Left renal pelvis (tissue), 4 donors: Measurements from ENCODE around the gene ARL16. TPM values are rescaled to one million over a fixed set of nuclear protein-coding genes. Genes with fewer than 3 reads are reported as not detected.

Experiments
- DNase-seq, 4 donors: peaks; one replicate each; pipeline ENCODE4 v3.0.0-alpha.2; 2013; ENCODE audit warnings: low read depth in 4 of 4, low spot score in 3 of 4
- polyA plus RNA-seq, 4 donors: library from polyadenylated mRNA; unstranded; fragments of 120-200 nt; gene quantifications; one replicate each; pipeline ENCODE4 v1.2.1, GENCODE V29; 2013; ENCODE audit not compliant: insufficient read length in 4 of 4

ARL16 gene
- polyA plus RNA-seq, 4 donors, result 34.7 to 52.6 (median 43.6) TPM

DNA sequence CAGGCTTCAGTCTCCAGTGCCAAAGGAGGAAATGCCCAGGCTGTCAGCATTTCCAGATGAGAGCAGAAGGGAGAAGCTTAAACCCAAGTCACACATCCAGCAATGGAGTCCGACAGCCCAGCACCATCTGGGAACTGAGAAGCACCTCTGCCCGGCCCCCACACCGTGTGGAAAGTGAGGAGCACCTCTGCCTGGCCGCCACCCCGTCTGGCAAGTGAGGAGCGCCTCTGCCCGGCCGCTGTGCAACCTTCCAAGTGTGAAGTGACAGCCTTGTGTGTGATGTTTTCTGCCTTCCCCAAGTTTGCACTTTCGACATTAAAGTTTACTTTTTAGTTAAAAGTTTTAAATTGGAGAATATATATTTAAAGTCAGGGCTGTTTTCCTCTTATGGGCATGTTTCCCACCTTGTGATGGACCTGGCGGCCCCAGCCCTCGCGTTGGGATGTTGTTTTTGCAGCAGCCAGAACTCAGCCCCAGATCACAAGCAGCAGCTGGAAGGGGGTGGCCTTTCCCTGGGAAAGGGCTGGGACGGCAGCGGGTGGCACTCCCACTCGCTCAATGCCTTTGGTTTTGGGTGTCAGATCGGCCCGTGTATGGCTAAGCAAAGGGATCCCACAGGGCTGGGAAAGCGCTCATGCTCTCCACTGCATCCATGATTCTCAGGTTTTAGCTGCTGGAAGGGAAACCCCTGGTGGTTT, 9.9 kb downstream of the ARL16 start:
- no peak for DNase-seq

DNA sequence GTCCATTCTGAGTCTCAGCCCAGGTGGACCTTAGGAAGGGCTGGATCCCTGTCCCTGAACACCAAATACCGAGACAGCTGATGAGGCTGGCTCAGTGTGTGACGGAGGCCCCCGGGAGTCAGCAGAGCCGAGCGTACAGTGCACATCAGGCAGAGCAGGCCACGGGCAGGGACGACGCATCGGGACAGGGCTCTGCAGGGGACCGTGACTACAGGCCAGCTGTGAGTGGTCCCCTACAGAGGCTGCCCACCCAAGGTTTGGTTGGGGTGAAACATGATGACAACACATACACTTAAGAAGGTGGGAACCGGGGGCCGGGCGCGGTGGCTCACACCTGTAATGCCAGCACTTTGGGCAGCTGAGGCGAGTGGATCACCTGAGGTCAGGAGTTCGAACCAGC, 10.6 kb downstream of the ARL16 start:
- DNase-seq, result no peak

DNA sequence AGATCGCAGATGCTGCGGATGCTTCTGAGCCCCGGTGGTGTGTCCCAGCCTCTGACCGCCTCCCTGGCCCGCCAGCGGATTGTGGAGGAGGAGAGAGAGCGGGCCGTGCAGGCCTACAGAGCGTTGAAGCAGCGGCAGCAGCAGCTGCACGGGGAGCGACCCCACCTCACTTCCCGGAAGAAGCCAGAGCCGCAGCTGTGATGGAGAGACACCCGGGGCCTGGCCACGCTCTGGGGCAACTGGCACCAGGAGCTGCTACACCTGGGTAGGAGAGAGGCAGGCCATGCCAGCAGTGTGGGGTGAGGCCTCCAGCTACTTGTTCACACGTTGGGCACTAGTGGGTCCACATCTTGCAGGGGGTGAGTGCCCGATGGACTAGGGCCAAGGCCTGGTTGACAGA, 11.1 kb downstream of the ARL16 start:
- DNase-seq, result no peak

DNA sequence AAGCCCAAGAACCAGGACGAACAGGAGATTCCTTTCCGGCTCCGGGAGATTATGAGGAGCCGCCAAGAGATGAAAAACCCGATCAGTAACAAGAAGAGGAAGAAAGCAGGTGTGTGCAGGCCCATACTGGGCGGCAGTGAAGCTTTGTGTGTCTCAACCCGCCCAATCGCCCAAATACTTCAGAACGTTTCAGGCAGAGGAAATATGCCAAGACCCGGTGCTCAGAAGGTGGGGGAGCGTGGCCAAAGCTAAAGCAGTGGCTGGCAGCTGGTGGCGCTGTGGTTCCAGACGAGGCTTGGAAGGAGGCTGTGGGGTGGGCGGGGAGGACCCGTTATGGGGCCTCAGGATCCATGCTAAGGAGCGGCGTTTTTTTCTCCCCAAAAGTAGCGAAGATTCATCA, 15.8 kb downstream of the ARL16 start:
- no peak for DNase-seq

DNA sequence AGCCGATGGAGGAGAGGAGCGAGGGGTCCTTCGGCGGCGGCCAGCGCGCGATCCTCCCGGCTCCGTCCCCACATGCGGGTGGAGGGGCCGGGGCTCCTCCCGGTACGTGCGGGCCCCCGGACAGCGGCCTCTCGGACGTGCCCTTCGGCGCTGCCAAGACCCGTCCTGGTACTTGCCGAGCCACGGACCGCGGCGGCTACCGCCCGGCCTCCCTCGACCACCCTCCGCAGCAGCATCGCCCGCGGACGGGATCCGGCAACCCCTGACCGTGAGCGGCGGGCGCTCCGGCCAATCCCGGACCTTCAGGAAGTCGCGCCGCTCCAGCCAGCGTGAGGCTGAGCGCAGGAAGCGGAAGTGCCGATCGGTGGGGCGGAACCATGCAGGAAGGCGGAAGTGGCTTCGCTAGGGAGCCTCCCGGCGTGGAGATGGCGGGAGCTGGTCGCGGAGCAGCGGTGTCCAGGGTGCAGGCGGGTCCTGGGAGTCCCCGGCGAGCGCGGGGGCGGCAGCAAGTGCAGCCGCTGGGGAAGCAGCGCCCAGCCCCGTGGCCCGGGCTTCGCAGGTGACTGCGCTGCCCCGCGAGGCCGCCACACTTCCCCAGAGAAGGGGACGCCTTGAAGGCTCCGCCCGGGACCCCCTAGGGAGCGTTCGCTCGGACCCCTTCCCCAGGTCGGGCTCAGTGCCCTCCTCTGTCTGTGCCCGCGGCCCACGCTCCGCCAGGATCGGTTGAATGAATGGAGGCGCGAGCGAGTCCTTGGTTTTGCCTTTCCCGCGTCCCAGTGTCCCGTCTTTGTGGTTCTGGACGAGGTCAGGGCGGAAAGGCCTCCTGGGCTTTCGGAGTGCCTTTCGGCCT, 17.0 kb downstream of the ARL16 start, which contains the start of the genes CCDC137 and OXLD1:
CCDC137 (plus strand) TSS at position 396 of the 850 bp plus-strand sequence; CDS start at position 426, 30 bp downstream.
OXLD1 (minus strand) TSS at position 264 of the 850 bp plus-strand sequence; CDS start at position 236, 28 bp downstream.
- DNase-seq, result peak; percentile 83 to 93 (median 86)

DNA sequence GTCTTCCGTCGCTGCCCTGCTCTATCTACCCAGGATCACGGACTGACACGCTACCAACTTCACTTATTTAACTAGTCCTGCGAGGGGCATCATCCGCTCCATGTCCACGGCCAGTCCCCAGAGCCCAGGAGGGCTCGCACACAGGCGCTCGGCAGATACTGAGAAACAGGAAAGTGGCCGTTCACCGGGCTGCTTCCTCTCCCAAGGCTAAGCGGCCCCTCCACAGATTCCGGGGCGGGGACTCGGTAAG, 17.6 kb downstream of the ARL16 start:
- DNase-seq, result no peak

DNA sequence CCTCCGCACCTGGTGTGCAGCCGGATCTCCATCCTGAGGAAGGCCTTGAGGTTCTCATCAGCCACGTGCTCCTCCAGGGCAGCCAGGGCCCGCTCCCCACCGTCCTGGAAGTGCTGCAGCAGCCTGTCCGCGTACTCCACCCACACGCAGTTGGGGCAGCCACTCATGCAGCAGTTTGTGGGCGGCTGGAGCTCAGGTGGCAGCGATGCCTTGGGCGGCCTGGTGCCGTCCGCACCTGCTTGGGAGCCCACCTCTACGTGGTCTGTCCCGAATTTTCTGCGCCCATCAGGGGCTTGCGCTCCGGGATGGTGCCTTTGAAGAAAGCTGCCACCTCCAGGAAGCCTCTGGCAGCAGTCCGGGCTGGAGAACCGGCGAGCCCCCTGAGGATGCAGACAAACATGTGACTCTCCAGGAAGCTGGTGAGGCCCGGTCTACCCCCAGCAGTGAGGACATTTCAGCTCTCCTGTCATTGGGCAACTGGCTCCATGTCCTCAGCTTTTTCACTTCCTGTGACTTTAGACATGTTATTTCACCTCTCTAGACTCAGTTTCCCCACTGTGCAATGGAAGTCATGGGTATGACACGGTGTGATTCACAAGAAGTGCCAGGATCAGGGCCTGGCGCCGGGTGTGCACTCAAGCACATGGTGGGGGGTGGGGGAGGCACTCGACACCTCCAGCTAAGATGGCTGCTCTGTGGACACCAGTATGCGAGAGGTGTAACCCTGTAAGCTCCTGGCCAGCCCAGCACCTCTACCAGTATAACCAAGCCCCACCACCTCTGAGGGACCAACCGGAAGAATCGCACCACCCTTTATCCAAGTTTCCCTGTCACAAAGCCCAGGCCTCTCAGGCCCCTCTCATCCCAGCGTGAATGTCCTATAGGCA, 18.1 kb downstream of the ARL16 start:
- no peak for DNase-seq

DNA sequence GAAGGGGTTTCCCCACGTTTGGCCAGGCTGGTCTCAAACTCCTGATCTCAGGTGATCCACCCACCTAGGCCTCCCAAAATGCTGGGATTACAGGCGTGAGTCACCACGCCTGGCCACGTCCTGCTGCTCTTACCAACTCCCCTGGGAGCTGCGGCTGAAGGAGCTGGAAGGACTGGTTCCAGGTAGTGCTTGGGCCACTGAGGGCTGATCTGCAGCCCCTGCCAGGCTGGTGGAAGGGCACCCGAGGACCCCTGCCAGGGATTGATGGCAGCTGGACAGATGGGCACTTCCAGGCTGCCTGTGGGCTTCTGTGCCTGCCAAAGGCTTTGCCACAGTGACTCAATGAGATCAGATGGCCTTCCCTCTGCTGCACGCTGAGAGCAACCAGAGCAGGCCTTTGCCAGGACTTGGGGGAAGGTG, 19.5 kb downstream of the ARL16 start:
- DNase-seq, result no peak

DNA sequence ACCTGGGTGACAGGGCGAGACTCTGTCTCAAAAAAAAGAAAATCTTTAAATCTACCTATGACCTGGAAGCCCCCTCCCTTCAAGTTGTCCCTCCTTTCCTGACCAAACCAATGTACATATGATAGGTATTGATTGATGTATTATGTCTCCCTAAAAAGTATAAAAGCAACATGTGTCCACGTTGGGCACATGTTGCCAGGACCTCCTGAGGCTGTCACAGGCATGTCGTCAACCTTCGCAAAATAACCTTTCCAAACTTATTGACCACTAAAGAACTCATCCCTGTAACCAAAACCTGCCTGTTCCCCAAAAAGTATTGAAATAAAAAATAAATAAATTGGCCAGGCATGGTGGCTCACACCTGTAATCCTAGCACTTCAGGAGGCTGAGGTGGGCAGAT, 21.6 kb downstream of the ARL16 start:
- no peak for DNase-seq

DNA sequence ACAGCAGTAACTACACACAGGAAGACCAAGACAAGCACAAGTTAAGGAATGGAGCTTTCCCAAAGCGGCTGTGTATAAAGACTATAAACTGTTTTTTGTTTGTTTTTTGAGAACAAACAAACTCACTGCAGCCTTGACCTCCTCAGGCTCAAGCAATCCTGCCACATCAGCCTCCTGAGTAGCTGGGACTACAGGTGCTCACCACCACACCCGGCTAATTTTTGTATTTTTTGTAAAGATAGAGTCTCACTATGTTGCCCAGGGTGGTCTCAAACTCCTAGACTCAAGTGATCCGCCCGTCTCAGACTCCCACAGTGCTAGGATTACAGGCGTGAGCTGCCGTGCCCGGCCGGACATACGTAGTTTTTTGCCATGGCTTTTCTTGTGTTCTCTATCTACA, 23.2 kb downstream of the ARL16 start:
- DNase-seq, result no peak

DNA sequence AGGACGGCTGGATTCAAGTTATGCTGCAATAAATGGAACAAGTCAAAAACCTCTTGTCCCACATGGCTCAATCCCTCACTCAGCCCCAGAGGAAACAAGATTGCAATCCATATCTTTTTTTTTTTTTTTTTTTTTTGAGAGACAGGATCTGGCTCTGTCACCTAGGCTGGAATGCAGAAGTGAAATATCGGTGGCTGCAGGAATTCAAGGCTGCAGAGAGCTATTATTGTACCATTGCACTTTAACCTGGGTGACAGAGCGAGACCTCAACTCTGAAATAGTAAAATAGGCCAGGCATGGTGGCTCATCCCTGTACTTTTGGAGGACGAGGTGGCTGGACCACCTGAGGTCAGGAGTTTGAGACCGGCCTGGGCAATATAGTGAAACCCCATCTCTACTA, 24.6 kb downstream of the ARL16 start:
- no peak for DNase-seq

DNA sequence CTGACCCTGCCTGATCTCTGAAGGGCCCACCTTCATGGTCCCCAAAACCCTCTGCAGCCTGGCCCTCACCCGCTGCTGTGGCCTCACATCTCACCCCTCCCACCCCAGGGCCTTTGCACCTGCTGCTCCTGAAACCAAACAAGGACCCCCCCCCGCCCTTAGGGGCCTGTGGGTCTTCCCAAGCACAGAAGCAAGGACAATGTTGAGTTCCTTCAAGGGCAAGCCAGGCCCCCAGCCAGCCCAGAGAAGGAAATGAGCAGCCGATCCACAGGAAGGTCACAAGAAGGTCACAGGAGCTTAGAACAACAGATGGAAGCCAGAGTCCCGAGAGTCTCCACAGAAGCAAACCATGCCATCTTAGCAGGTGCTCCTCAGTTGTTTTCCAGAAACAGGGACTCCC, 26.8 kb downstream of the ARL16 start:
- DNase-seq, result no peak

DNA sequence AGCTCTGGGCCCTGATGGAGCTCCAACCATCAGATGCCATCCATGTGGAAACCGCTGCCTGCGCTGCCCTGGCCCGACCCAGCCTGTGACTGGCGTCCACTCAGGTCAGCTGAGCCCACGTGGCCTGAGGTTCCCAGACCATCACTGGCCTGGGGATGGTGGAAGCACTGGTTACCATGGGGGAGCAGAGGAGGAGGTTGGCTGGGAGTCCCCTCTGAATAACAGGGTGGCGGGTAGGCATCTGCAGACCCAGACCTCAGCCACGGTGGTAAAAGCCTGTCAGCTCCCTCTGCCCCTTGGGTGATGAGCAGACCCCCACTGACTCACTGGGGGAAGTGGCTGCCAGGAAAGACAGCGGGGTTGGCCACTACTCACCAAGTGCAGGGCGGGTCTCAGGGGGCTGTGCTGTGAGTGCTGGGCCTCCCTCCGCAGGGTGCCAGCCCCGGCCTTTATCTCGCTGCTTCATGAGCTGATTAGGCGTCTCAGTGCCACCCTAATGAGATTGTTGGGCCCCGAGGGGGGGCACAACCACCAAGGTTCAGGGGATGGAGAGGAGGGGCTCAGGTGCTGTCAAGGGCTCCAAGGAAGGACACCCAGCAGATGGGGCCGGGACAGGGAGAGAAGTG, 27.4 kb downstream of the ARL16 start, which contains the start of gene PDE6G:
PDE6G (minus strand) TSS at position 425 of the 626 bp plus-strand sequence. CDS start 3,237 bp downstream, outside the sequence.
- DNase-seq, result no peak

DNA sequence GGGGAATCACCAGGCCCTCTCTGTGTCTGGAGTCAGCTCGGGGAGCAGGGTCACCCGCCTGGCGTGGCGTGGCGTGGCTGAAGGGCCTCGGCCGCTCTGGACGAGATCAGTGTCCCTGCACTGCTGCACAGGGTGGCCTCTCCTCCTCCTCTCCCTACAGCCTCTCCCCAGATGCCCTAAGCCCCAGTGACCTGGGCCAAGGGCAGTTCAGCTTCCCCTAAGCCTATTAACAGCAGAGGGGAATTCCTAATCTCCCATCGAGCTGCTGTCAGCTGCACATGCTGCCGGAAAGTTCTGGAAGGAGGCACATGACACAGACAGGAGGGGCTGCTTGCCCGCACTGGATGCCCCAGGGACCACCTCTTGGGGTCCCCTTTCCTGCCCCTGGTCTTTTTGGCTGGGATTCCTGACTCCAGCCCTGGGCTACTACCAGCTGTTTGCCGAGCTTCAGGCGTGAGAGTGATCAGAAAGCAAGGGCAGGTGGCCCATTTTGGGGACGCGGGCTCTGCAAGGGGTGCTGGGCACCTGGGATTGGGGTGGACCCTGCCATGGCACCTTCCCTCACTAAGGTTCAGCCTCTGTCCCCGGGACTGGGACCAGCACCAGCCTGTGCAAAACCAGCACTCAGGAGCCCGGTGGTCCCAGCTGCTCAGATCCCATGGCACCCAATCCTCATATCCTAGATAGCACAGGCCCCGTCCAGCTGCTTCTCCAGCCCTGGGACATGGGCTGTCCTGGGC, 28.0 kb downstream of the ARL16 start:
- no peak for DNase-seq

DNA sequence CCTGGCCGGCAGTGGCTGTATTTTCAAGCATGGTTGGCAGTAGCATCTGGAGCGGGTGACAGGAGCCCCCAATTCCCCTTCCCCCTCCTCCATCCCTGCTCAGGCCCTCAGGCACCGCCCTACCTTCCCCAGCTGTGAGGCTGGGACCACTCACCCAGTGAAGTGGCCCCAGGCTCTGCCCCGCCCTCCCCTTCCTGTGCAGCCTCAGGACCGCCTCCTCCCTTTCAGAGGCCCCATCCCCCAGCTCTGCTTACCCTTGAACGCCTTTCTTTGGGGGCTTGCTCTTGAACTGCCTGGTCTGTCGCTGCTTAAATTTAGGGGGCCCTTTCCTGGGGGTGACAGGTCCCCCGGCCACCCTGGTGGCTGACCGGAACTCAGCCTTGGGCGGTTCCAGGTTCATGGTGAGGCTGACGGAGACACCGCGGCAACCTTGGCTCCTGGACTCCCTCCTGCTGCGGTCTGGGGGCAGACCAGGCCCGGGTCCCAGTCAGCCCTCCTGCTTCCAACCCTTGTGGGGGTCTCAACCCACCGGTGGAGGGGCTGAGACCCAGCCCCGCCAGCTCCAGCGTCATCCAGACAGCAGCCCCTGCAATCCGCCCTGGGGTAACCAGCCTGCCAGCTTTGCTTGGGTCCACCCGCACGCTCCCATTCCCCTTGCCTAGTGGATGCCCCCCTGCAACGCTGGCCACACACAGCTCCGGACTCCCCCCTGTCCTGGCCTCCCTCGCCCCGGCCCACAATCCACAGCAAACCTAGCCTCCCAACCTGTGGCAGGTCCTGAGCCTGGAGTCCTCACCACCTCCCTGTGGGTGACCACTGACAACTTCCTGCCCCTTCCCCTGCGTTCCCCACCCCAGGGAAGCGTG, 30.5 kb downstream of the ARL16 start:
- peak in 1 of 4 donors; percentile 30 for DNase-seq

DNA sequence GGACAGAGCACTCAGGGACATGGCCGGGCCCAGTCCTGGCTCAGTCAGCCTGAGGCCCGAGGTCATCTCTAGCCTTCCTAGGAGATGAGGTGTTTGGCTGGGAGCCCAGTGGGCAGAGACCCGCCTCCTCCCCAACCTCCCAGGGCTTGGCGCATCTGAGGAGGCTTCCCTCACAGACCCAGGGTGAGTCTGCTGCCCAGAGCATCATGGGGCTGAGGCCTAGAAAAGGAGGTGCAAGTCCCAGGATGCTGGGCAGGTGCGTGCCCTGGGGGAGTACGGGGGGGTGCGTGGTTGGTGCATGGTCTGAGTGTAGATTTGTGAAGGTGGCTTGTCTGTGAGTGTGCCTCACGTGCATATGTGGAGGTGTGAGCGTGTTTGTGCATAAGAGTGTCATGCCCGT, 31.9 kb downstream of the ARL16 start:
- no peak for DNase-seq

DNA sequence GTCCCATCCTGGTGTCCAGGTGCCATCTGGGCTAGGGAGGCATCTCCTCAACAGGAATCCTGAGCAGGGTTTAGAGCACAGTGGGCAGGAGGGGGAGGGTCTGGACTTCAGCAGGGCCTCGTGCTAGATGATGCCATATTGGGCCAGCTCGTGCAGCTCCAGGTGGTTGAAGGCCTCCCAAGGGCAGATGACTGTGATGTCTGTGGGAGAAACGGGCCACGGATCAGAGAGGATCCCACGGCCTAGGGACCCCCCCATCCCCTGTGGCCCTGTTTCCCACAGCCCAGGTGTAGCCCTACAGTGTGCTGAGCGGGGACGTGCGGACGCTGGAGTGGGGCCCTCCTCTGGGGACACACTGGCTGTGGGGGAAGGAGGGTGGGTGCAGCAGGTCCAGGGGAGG, 32.6 kb downstream of the ARL16 start:
- no peak for DNase-seq

DNA sequence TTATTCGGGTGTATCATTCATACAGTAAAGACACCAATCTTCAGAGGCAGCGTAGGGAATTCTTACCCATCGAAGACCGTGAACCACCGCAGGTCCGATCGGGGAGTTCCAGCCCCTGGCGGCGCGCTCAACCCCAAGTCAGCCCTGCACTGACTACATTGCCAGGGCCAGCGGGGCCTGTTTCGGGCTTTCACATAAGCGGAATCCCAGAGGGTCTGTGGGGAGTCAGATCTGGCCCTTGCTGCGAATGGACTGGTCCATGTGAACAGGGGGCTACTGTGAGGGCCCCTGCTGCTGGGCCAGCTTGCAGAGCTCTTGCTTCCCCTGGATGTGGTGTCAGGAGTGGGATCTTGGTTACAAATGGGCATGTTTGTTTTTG, 34.9 kb downstream of the ARL16 start:
- DNase-seq, result no peak
